MM.1S (cell line): Measurements from ENCODE around the gene TNXB.
"Not testable (repeated sequence)": the region's sequence is repeated elsewhere in the genome, so short reads cannot be mapped to it uniquely, and the experiment has no call there.

ENCODE experiments used
- DNase-seq: peaks from one replicate; pipeline ENCODE4 v3.0.0-alpha.2; 2015
- H2AFZ ChIP-seq: fragments of 300-600 bp; sonication (generic); 2 replicates; pipeline ENCODE4 v1.6.0; 2016; ENCODE audit warnings: antibody characterized with exemption, low read length
- H3F3A ChIP-seq: fragments of 300-600 bp; sonication (generic); 2 replicates; pipeline ENCODE4 v1.6.1; 2016; ENCODE audit warnings: mild to moderate bottlenecking, antibody characterized with exemption, low read length, moderate library complexity, mixed read lengths; ENCODE audit not compliant: insufficient read depth
- H3K27ac ChIP-seq: fragments of 300-600 bp; sonication (generic); 2 replicates; pipeline ENCODE4 v1.5.1; 2016; ENCODE audit warnings: mild to moderate bottlenecking, low read length
- H3K27me3 ChIP-seq: fragments of 300-600 bp; sonication (generic); replicated peaks from 2 replicates; pipeline ENCODE4 v1.6.0; 2016; ENCODE audit warnings: low read length; ENCODE audit not compliant: insufficient read depth
- H3K36me3 ChIP-seq: fragments of 300-600 bp; sonication (generic); replicated peaks from 2 replicates; pipeline ENCODE4 v1.6.1; 2016; ENCODE audit warnings: mild to moderate bottlenecking, low read length, mixed read lengths; ENCODE audit not compliant: insufficient read depth
- H3K4me1 ChIP-seq: fragments of 300-600 bp; sonication (generic); 2 replicates; pipeline ENCODE4 v1.6.1; 2016; ENCODE audit warnings: low read length, mixed read lengths
- H3K4me2 ChIP-seq: fragments of 300-600 bp; sonication (generic); 2 replicates; pipeline ENCODE4 v1.6.0; 2016; ENCODE audit warnings: low read depth, low read length
- H3K4me3 ChIP-seq: fragments of 300-600 bp; sonication (generic); 2 replicates; pipeline ENCODE4 v1.5.1; 2016; ENCODE audit warnings: low read length, mixed read lengths
- H3K79me2 ChIP-seq: fragments of 300-600 bp; sonication (generic); 2 replicates; pipeline ENCODE4 v1.6.1; 2016; ENCODE audit warnings: mixed run types, low read length, mixed read lengths
- H3K9ac ChIP-seq: fragments of 300-600 bp; sonication (generic); 2 replicates; pipeline ENCODE4 v1.6.1; 2016; ENCODE audit warnings: low read length, mixed read lengths
- H3K9me2 ChIP-seq: fragments of 300-600 bp; sonication (generic); replicated peaks from 2 replicates; pipeline ENCODE4 v1.6.1; 2016; ENCODE audit warnings: mild to moderate bottlenecking, low read length, mixed read lengths; ENCODE audit not compliant: insufficient read depth
- H3K9me3 ChIP-seq: fragments of 300-600 bp; sonication (generic); replicated peaks from 2 replicates; pipeline ENCODE4 v1.6.1; 2016; ENCODE audit warnings: mild to moderate bottlenecking, low read length, mixed read lengths; ENCODE audit not compliant: insufficient read depth
- H4K20me1 ChIP-seq: fragments of 300-600 bp; sonication (generic); 2 replicates; pipeline ENCODE4 v1.6.1; 2016; ENCODE audit warnings: mild to moderate bottlenecking, low read length, moderate library complexity, mixed read lengths; ENCODE audit not compliant: insufficient read depth

Gene TNXB

DNA sequence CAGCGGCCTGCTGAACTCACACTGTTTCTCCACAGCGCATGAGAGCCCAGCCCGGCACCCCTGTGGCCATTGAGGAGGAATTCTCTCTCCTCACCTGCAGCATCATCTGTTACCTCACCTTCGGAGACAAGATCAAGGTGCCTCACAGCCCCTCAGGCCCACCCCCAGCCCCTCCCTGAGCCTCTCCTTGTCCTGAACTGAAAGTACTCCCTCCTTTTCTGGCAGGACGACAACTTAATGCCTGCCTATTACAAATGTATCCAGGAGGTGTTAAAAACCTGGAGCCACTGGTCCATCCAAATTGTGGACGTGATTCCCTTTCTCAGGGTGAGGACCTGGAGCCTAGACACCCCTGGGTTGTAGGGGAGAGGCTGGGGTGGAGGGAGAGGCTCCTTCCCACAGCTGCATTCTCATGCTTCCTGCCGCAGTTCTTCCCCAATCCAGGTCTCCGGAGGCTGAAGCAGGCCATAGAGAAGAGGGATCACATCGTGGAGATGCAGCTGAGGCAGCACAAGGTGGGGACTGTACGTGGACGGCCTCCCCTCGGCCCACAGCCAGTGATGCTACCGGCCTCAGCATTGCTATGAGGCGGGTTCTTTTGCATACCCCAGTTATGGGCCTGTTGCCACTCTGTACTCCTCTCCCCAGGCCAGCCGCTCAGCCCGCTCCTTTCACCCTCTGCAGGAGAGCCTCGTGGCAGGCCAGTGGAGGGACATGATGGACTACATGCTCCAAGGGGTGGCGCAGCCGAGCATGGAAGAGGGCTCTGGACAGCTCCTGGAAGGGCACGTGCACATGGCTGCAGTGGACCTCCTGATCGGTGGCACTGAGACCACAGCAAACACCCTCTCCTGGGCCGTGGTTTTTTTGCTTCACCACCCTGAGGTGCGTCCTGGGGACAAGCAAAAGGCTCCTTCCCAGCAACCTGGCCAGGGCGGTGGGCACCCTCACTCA lies 69.5 kb downstream of the TNXB start:
- not testable (repeated sequence) for H3K36me3 ChIP-seq, H3K9me2 ChIP-seq, H3K4me3 ChIP-seq, H3K4me2 ChIP-seq, H3K79me2 ChIP-seq, H2AFZ ChIP-seq, H3K9ac ChIP-seq, DNase-seq, H3K4me1 ChIP-seq, H3F3A ChIP-seq, H4K20me1 ChIP-seq, H3K9me3 ChIP-seq, H3K27me3 ChIP-seq, H3K27ac ChIP-seq

DNA sequence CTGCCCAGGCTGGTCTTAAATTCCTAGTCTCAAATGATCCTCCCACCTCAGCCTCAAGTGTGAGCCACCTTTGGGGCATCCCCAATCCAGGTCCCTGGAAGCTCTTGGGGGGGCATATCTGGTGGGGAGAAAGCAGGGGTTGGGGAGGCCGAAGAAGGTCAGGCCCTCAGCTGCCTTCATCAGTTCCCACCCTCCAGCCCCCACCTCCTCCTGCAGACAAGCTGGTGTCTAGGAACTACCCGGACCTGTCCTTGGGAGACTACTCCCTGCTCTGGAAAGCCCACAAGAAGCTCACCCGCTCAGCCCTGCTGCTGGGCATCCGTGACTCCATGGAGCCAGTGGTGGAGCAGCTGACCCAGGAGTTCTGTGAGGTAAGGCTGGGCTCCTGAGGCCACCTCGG lies 70.3 kb downstream of the TNXB start:
- H3F3A ChIP-seq, H3K4me3 ChIP-seq, H3K36me3 ChIP-seq, H3K27me3 ChIP-seq, H3K9me3 ChIP-seq, DNase-seq, H3K4me1 ChIP-seq, H2AFZ ChIP-seq, H3K27ac ChIP-seq, H4K20me1 ChIP-seq, H3K79me2 ChIP-seq, H3K4me2 ChIP-seq, H3K9me2 ChIP-seq, H3K9ac ChIP-seq: not testable (repeated sequence)

DNA sequence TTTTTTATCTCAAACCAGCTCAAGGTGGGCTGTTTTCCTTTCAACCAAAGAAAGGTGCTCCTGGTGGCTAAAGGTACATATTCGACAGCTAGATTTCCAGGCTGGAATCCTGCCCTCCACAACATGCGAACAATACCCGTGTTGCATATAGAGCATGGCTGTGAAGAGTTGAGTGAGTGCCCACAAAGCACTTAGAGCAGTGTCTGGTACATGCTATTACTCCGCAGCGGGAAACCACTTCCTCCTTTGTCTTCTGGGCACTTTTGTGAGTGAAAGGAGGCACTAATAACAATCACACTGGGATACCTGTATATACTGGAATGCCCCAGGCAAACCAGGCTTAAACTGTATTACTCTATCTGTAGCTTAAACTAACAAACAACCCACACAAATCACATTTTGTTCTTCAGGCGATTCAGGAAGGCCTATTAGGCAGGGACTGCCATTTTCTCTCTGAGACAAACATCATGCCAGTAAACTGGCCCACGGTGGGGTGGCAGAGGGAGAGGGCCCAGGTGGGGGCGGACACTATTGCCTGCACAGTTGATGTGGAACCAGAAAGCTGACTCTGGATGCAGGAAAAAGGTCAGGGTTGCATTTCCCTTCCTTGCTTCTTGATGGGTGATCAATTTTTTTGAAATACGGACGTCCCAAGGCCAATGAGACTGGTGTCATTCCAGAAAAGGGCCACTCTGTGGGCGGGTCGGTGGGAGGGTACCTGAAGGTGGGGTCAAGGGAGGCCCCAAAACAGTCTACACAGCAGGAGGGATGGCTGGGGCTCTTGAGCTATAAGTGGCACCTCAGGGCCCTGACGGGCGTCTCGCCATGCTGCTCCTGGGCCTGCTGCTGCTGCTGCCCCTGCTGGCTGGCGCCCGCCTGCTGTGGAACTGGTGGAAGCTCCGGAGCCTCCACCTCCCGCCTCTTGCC lies 71.3 kb downstream of the TNXB start, which contains the start of gene CYP21A2:
CYP21A2 (plus strand) TSS at position 818 of the 927 bp plus-strand sequence; CDS start at position 826, 8 bp downstream.
- H3K9ac ChIP-seq, H3K4me3 ChIP-seq, H3K27ac ChIP-seq, H3F3A ChIP-seq, H3K27me3 ChIP-seq, H3K4me1 ChIP-seq, H3K4me2 ChIP-seq, H4K20me1 ChIP-seq, H3K36me3 ChIP-seq, DNase-seq, H2AFZ ChIP-seq, H3K9me2 ChIP-seq, H3K79me2 ChIP-seq, H3K9me3 ChIP-seq: not testable (repeated sequence)

DNA sequence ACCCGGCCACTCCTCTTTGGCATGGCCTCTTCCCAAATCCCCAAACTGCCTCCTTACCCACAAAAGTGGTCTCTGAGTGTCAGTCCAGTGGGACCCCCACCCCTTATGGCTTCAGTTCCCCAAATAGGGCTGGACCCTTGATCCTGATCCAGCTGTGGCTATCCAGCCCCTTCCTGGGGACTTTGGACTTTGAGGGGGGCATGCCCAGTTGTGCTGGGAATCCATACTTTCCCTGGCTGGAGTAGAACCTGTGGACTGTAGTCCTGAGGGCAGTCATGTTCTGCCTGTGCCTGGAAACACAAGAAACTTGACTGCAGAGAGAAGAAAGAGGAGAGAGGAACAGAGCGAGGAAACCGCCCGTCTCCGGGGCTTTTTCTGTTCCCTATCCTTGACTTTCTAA lies 72.0 kb downstream of the TNXB start:
- H2AFZ ChIP-seq, H3K9ac ChIP-seq, H3K4me2 ChIP-seq, H3K4me3 ChIP-seq, H3K27ac ChIP-seq, H3K9me3 ChIP-seq, DNase-seq, H3K79me2 ChIP-seq, H3K9me2 ChIP-seq, H3F3A ChIP-seq, H3K27me3 ChIP-seq, H3K4me1 ChIP-seq, H4K20me1 ChIP-seq, H3K36me3 ChIP-seq: not testable (repeated sequence)

DNA sequence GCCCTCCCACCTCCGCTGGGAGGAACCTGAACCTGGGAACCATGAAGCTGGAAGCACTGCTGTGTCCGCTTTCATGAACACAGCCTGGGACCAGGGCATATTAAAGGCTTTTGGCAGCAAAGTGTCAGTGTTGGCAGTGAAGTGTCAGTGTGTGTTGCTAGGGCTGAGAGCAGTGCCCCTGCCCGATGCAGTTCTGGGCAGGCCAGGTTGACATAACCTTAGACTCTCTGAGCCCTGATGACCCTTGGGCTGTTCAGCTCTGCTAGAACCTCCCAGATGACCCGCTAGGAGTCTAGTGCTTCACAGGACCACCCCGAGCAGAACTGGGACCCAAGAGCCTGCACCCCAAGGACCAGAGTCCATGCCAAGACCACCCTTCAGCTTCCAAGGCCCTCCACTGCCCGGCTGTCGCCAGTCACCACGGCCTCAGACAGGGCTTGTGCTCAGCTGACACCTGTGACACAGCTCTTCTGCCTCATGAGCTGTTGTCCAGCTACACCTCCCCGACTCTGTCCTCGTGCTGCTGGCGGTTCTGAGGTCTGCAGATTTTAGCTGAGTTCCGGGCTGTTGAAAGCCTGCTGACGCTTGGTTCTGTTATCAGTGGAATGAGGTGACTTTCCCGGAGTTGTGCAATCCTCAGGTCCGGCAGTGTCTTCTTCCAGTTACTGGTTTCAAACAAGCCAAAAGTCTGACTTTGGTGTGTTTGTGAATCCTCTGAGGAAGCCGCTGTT lies 73.7 kb downstream of the TNXB start:
- H4K20me1 ChIP-seq, H3K4me1 ChIP-seq, H3K9ac ChIP-seq, H3K9me3 ChIP-seq, H2AFZ ChIP-seq, H3F3A ChIP-seq, H3K36me3 ChIP-seq, DNase-seq, H3K79me2 ChIP-seq, H3K4me2 ChIP-seq, H3K4me3 ChIP-seq, H3K27ac ChIP-seq, H3K27me3 ChIP-seq, H3K9me2 ChIP-seq: not testable (repeated sequence)

DNA sequence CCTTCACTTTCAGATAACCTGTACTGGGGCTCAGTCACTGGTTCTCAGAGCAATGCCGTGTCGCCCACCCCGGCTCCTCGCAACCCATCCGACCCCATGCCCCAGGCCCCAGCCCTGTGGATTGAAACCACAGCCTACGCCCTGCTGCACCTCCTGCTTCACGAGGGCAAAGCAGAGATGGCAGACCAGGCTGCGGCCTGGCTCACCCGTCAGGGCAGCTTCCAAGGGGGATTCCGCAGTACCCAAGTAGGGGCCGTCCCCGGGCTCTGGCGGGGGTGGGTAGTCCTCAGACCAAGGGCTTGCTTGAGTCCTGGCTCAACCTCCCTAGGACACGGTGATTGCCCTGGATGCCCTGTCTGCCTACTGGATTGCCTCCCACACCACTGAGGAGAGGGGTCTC lies 79.6 kb downstream of the TNXB start:
- not testable (repeated sequence) for H2AFZ ChIP-seq, H4K20me1 ChIP-seq, H3K4me2 ChIP-seq, H3K79me2 ChIP-seq, H3K27me3 ChIP-seq, H3K9ac ChIP-seq, H3K27ac ChIP-seq, H3K4me3 ChIP-seq, H3F3A ChIP-seq, DNase-seq, H3K4me1 ChIP-seq, H3K36me3 ChIP-seq, H3K9me3 ChIP-seq, H3K9me2 ChIP-seq

DNA sequence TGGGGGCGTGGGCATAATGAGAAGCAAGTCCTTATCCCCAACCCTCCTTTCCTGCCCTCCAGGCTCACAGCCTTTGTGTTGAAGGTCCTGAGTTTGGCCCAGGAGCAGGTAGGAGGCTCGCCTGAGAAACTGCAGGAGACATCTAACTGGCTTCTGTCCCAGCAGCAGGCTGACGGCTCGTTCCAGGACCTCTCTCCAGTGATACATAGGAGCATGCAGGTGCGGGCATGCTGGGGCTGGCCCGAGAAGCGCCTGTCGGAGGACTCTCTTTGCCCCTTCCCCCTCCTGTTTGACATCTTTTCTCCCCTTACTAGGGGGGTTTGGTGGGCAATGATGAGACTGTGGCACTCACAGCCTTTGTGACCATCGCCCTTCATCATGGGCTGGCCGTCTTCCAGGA lies 80.5 kb downstream of the TNXB start:
- not testable (repeated sequence) for DNase-seq

More for the DNA sequence above, 80.5 kb downstream of the TNXB start:
- not testable (repeated sequence) for H4K20me1 ChIP-seq, H3K9ac ChIP-seq, H2AFZ ChIP-seq, H3K79me2 ChIP-seq, H3F3A ChIP-seq, H3K9me3 ChIP-seq, H3K4me2 ChIP-seq, H3K27ac ChIP-seq, H3K4me1 ChIP-seq, H3K27me3 ChIP-seq, H3K9me2 ChIP-seq, H3K36me3 ChIP-seq, H3K4me3 ChIP-seq
